NCI-H226 (cell line): ENCODE results near the gene USP15.

Experiments used
- DNase-seq: peaks from one replicate; pipeline ENCODE4 v3.0.0-alpha.2; 2015

The USP15 gene

DNA sequence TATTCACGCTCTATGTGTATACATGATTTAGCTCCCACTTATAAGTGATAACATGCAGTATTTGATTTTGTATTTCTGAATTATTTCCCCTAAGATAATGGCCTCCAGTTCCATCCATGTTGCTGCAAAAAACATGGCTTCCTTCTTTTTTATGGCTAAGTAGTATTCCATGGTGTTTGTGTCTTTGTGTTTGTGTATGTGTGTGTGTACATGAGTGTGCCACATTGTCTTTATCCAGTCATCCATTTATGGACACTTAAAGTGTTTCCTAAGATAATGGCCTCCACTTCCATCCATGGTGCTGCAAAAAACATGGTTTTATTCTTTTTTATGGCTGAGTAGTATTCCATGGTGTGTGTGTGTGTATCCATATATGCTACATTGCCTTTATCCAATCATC, 25.1 kb downstream of the USP15 start:
- DNase-seq = no peak

DNA sequence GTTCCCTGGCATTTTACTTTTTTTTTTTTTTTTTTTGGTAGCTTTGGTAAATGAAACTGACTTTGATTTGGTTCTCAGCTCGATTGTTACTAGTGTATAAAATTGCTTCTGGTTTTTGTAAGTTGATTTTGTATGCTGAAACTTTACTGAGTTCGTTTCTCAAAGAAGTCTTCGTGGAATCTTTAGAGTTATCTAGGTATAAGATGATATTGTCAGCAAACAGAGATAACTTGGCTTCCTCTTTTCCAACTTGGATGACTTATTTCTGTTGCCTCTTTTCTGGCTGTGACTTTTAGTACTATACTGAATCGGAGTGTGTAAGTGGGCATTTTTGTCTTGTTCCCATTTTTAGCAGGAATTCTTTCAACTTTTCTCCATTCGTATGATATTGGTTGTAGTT, 28.1 kb downstream of the USP15 start:
- DNase-seq = no peak

DNA sequence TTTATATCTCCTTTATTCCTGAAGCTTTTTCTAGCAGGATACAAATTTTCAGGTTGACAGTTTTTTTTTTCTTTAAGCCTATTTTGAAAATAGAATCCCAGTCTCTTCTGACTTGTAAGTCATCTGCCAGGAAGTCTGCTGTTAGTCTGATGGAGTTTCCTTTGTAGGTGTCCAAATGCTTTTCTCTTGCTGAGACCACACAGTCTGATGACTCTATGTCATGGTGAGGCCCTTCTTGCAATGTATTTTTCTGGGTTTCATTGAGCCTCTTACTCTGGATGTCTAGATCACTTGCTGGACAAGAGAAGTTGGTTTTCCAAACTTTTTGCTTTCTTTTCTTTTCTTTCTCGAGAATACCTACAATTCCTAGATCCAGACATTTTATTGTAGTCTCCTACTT, 30.6 kb downstream of the USP15 start:
- no peak for DNase-seq

DNA sequence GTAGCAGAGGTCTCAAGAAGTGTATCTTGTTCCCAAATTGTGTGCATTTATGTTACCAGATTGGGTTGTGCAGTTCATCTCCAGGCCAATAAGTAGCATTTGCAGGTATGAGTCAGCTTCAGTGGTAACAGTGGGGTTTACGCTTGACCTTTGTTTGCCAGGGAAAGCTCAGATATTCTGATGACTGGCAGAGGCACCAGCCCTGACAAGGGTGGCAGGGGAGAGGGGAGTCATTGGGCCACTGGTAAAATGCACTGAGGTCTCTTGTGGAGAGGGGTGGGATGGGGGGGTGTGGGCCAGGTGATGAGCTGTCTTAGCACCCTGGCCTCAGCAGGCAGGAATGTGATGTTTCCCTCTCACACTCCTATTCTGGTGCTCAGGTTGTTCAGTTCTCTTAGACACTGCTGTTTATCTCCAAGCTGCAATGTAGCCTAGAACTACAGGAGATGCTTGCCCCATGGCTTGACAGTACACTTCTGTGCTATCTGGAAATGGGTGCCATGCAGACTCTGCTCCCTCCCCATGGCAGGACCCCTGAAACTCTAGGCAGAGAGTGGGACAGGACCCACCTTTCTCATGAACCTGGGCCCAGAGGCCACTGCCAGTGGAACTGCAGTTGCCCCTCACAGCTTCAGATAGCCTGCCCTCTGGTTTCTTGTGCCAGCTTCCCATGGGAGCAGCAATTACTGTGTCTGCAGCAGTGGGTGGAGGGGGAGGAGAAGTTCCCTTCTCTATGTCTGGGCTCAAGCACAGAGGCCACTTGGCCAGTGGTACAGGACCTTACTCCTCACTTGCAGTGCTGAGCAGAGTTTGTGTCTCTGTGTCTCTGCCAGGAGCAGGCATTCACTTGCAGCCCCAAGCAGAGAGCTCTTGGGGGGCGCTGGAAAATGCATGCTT, 31.9 kb downstream of the USP15 start:
- DNase-seq = peak; percentile 56

DNA sequence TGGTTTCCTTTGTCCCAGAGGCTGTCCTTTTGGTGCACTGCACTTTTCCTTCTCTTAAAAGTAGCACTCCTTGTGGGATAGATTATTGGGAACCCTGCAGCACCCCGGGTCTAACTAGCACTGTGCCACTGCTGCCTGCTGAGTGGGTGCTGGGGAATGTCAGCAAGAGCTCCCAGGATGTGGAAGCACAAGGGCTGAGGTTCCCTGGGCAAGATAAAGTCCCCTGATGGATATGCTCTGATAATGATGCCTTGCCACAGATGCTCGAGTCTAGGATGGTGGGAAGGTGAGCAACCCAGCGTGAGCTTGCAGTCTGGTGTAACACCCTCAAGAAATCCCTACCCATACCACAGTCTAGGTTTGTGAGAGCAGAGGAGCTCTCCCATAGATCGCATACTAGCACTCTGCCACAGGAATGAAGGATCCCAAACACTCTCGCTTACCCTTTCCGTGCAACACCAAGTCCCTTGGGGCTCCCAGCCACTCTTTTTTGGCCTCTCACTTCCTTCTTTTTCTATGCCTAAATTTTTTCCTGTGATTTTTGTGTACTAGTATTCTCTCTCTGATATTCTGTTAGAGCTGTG, 32.6 kb downstream of the USP15 start:
- DNase-seq = no peak

DNA sequence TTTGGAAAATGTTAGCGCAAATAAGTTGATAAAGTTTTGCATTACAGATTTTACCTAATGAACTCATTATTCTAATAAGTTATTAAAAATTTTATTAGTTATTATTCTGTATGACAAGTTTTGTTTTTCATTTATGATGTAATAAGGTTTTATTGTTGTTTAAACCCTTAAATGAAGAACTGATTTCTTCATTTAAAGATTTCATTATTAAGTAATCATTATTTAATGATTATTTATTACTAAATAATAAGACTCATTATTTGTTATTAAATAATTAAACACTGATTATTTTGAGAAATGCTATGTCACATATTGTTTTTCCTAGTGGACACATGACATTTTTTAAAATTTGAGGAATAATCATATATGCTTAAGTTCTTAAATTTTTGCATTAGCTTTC, 34.2 kb downstream of the USP15 start:
- no peak for DNase-seq

DNA sequence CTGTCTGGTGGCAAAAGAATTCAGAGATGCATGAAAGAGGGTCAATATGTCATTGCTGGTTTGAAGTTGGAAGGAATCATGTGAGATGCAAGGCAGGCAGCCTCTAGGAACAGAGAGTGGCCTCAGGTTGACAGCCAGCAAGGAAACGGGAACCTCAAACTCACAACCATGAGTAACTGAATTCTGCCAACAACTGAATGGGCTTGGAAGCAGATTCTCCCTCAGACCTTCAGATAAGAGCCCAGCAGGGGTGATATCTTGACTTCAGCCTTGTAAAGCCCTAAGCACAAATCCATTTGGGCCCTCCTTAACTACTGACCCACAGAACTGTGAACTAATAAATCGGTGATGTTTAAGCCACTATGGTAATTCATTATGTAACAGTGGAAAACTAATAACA, 35.8 kb downstream of the USP15 start:
- no peak for DNase-seq

DNA sequence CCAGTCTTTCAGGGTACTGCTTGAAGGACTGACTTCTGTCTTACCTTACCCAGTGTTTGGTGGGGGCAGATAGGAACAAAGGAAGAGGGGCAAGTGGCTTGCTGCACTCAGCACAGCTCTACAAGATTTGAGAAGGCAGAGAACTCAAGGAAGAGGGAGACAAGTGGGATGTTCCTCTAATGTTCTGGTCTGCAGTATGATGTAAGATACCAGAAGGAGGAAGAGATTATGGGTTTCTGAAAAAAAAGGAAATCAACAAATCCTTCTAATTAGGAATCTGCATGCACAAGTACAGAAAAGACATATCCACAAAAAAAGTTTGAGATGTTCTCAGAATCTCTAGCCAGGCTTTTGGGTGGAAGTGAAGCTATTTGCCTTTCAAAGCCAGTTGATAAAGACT, 37.1 kb downstream of the USP15 start:
- no peak for DNase-seq

DNA sequence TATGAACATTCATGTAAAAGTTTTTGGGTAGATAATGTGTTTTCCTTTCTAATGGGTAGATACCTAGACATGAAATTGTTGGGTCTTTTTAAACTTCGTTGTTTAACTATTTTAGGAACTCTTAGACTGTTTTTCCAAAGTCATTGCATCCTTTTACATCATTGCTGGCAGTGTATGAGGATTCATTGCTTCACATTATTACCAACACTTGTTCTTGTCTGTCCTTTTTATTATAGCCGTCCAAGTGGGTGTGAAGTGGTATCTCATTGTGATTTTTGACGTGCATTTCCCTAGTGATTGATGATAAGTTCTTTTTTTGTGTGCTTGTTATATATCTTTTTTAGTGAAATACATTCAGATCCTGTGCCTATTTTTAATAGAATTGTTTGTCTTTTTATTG, 39.4 kb downstream of the USP15 start:
- DNase-seq = no peak

DNA sequence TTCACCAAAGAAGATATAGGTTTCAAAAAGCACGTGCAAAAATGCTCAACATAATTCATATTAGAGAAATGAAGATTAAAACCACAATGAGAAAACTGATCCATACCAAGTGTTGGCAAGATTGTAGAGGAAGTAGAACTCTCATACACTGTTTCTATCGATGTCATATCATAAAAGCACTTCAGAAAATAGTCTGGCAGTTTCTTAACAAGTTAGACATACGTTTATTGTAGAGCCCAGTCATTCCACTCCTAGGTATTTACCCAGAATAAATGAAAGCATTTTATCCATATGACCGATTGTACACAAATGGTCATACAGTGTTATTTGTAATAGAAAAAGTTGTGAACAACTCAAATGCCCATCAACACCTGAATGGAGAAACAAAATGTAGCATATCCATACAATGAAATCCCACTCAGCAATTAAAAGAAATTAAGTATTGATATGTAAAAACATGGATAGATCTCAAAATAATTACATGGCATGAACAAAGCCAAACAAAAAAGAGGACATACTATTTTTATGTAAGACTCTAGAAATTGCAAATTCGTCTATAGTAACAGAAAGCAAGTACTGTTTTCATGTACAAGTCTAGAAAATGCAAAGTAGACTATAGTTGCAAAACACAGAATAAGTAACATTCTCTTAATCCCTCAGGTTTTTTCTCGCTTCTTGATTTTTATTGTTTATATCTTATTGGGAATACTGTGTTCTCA, 41.0 kb downstream of the USP15 start:
- no peak for DNase-seq

DNA sequence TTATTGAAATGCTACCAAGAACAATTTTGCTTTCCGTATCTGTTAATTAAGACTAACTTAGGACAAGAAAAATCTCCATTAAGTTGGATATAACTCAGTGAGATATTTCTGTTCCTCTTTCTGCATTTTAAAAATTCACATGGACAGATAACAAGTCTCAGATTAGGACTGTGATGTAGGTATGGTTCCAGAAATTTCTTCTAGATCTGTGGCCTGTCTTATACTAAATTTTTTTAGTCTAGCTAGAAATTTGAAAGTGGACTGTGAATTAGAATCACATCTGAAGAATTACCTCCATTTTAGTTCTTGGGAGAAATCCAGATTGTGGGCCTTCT, 41.6 kb downstream of the USP15 start:
- DNase-seq = no peak

DNA sequence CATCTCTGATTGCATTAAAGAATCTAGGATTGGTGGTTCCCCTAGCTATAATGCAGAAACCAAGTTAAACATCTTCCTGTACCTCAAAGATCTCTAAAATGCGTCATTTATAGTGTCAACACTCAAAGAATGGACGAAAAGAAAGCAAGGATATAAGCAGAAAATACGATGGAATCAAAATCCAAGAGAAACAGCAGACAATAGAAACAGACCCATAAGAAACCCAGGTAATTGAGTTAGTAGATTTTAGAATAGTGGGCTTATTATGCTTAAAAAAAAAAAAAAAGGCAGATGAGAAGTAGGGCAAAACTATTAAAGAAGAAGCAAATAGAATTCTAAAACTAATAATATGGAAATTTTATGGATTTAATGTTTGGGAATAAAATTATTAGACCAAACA, 44.4 kb downstream of the USP15 start:
- no peak for DNase-seq

DNA sequence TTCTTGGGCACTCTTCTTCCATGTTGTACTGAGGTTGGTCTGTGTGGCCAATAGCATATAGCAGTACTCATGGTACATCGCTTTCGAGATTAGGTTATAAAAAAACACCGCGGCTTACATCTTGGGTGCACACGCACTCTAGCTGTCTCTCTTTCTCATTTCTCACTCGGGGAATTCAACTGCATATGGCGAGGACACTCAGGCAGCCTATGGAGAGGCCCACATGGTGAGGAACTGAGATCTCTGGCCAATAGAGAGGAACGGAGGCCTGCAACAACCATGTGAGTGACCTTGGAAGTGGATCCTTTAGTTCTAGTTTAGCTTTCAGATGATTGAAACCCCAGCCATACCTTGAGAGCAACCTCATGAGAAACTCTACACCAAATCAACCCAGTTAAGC, 45.6 kb downstream of the USP15 start:
- DNase-seq = no peak

DNA sequence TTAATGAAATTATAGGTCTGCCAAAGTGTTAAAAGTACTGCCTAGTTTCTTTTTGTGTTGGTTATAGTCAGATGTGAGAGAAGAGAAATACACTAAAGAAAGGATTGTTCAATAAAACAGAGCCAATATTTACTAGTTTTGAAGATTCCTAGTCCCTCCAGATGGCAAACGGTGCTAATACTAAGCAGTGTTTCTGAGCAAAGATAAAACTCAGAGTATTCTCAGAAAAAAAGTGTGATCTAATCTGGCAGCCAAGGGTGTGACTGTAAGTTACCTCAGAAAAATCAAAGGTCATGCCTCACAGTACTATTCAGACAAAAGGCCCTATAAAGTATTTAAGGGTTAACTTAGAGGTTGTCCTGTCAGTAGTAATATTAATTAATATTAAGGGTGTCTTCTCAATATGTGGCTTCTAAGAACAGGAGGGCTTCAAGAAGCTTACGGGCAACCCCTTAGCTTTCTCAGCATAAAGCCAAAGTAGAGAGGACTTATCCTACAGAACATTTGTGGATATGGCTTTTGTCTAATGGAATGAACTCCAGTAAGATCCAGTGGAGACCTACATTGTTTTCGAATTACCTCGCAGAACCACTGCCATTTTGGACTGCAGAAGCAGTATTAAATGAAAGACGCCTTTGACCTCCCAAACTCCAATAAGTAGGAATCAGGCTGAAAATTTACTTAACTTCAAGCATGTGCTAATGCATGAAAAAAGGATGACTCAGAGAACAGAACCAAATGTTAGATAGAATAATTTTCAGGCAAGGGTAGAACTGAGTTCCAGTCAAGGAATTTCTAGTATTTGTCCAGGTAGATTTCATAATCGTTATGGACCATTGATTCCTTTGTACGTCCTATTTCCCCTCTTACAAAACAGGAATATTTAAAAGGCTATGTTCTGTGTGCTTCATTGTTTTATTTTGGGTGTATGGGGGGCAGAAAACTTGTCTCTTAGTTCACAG, 46.6 kb downstream of the USP15 start:
- DNase-seq = no peak

DNA sequence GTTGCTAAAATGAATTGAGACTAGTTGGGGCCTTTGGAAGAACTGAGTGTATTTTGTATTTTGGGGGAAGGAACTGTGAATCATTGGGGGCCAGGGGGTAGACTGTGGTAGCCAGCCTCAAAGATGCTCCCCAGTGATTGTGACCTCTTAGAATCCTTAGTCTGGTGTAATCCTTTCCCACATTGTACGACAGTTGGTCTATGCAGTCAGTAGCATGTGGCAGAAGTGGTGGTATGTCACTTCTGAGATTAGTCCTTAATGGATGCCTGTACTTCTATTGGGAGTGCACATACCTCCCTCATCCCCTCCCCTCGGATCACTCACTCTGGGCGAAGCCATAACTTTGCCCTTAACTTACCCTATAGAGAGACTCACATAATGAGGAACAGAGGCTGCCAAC, 48.0 kb downstream of the USP15 start:
- no peak for DNase-seq

DNA sequence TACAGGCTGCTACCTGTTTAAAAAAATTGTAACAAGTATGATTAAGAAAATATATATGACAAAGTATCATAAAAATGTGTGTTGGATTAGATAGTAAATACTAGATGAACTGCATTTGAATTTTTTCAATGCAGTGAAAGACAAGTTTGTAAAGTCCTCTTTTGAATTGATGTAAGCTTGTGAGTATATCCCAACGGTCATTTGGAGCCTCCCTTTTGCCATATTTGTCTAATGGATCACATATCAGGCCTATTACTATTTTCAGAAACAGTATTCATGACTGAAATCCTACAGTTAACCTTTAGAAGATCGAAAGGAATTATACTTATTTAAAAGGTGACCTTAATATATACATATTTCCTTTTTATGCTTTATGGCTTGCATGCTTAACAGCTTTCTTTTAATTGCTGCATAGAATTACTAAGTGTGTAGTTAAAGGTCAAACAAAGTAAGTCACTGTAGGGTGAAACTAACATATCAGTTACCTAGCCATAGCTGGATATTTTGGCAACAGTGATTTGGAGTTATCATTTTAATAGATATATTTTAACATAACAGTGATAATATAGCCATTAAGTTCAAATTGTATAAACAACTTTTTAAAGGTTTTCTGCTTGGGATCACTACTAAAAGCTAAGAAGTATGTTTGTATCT, 53.6 kb downstream of the USP15 start:
- DNase-seq = no peak

DNA sequence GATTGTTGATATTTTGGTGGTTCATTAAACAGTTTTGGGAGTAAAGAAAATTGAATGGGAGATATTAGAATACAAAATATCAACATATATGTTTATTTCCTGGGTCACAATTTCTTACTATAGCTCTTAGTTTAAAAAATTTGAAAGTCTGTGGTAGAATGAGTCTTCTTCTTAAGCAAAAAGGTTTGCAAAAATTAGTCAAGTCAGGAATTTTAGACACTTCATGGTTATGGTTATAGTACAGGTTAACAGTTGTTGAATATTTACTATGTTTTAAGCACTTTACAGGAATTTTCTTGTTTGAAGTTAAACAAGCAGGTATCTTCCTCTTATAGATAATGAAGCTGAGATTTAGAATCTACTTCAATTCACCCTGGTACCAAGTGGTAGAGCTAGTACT, 56.8 kb downstream of the USP15 start:
- DNase-seq = no peak

DNA sequence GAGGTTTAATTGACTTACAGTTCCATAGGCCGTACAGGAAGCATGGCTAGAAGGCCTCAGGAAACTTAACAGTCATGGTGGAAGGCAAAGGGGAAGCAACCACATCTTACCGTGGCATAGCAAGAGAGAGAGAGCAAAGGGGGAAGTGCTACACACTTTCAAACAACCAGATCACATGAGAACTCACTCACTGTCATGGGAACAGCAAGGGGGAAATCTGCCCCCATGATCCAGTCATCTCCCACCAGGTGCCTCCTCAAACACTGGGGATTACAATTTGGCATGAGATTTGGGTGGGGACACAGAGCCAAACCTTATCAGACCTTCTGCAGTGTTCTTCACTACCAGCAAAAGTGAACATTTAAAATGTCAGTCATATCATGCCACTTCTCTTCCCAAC, 58.9 kb downstream of the USP15 start:
- DNase-seq = no peak

DNA sequence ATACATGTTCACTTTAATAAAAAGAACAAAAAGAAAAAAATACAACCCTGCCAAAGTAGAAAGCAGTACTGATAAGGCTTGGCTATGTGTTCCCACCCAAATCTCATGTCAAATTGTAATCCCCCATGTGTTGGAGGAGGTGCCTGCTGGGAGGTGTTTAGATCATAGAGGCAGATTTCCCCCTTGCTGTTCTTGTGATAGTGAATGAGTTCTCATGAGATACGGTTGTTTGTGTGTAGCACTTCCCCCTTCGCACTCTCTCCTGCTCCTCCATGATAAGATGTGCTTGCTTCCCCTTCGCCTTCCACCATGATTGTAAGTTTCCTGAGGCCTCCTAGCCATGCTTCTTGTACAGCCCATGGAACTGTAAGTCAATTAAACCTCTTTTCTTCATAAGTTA, 59.9 kb downstream of the USP15 start:
- no peak for DNase-seq

DNA sequence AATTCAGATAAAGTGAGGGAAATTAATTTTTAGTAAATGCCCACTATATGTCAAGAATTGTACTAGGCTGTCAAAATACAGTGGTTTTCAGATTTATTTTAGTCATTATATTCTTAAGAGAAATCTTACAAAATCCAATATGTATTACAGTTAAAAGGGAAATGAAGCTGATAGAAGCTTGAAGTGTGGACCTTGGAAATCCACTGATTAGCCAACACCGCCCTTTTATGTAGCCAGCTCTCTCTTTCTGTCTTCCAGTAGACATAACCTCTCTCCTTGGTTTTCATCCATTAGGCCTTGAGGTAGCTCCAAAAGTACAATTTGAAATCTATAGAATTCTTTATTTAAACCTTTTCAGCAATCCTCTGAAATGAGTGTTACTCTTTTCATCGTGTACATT, 63.2 kb downstream of the USP15 start:
- DNase-seq = no peak

DNA sequence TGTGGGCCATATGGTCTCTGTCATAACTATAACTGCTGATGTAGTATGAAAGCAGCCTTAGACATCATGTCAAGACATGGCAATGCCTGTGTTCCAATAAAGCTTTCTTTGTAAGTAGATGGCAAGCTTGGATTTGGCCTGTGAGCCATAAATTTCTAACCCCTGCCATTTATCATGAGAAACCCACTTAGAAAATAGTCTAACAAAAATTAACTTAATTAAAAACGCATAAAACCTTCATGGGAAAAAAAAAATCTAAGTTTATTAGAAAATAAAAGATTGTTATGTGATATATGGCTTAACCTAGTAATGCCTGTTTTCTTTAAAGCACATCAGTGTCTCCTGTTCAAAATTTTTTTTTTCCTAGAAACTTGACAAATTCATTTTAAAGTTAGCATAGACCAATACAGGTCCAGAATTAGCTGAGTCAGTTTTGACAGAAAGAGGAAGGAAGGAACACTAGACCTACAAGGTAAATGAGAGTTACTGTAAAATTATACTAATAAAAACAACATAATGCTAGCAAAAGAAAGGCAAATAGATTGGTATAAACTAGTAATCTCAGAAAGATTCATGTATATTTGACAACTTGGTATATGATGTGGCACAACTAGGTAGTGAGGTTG, 68.2 kb downstream of the USP15 start:
- DNase-seq = no peak

DNA sequence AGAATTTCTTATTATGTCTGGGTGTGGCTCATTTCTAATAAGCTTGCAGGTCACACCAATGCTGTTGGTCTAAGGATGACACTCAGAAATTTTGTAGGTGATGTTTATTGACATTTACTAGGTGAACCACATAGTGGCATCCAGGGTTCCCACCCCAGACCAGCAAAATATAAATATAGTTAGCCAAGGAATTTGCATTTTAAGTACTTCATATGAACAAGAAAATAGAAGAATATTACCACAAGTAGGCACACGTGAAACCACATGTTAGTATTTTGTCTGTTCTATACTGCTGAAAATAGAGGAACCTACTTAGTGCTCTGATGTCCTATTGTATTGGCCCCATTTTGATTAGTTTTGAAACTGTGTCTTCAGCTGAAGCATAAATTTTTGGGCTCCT, 71.1 kb downstream of the USP15 start:
- DNase-seq = no peak
